GM21717 (cell line): ENCODE data around the gene NOL11.
A peak's percentile ranks its signal among the peaks of the same experiment; 100 is the strongest.
"Not testable (repeated sequence)": the region's sequence is repeated elsewhere in the genome, so short reads cannot be mapped to it uniquely, and the experiment has no call there.

Experiments
- ATAC-seq: cut with Tn5 transposase; IDR thresholded peaks from one replicate; pipeline ENCODE4 v1.9.1; 2021; ENCODE audit warnings: mild to moderate bottlenecking, moderate library complexity; ENCODE audit not compliant: unreplicated experiment

NOL11 gene

DNA sequence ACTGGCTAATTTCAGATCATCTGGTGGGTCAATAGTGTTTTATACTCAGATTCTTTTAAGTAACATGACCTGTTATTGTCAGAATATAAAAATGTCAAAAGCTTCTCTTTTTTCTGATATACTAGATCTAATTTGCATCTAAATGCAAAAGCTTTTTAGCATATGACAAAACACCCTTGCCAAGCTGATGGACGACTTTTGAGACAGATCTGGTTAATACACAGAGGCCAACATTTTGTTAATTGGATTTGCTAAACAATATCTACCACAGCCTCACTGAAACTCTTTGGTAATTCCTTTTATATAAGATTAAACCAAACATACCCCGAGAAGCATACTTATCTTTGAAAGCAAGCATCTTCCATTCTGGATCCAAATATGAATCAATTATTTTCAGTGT lies 10.3 kb upstream of the NOL11 start:
- ATAC-seq = no peak

DNA sequence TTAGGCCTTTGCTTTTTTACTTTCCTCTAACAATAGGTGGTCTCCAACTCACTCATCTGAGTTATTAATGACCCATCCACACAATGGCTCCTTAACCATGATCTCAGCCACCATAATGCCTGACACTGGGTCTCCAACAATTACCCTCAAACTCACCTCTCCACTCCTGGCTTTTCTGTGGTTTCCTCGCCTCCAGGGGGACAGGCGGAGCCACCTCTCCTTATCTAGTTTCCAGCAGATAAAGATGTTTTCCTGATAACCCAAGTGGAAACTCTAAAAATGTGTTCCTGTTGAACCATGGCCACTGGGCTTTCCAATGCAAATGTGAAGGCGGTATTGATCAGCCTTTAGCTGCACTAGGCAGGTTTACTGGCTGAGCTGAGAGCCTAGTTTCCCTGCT lies 9.4 kb upstream of the NOL11 start:
- ATAC-seq = no peak

DNA sequence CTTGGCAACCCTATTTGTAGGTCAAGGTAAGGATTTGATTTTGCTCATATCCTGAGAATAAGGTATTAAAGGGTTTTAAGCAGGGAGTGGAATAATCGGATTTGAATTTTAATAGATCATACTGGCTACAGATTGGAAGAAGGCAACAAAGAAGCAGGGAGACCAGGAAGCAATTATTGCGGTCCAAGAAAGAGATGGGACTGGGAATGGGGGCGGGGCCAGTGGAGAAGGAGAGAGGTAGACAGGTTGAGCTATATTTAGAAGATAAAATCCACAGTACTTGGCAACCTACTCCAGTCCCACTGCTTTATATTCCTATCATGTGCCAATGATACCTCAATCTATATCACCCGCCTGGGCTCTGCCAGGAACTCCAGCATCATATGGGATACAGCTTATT lies 5.8 kb upstream of the NOL11 start:
- no peak for ATAC-seq

GRCh38 chr17:67712375-67712774 lies 5.4 kb upstream of the NOL11 start:
- no peak for ATAC-seq

DNA sequence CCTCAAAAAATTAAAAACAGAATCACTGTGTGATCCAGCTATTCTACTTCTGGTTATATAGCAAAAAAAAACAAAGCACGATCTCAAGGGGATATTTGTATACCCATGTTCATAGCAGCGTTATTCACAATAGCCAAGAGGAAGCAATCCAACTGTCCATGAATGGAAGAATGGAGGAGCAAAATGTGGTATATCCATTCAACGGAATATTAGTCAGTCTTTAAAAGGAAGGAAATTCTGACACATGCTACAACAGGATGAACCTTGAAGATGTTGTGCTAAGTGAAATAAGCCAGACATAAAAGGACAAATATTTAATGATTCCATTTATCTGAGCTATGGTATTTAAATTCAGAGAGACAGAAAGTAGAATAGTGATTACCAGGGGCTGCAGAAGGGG lies 4.6 kb upstream of the NOL11 start:
- no peak for ATAC-seq

GRCh38 chr17:67716405-67716798 lies 1.3 kb upstream of the NOL11 start:
- no peak for ATAC-seq

GRCh38 chr17:67717192-67717623 lies 528 bp upstream of the NOL11 start:
- ATAC-seq = no peak

- peak; percentile 11 for ATAC-seq
Measured at GRCh38 chr17:67718325-67718941, 697 bp downstream of the NOL11 start.

- no peak for ATAC-seq
Measured at GRCh38 chr17:67725373-67725791, 7.6 kb downstream of the NOL11 start.

DNA sequence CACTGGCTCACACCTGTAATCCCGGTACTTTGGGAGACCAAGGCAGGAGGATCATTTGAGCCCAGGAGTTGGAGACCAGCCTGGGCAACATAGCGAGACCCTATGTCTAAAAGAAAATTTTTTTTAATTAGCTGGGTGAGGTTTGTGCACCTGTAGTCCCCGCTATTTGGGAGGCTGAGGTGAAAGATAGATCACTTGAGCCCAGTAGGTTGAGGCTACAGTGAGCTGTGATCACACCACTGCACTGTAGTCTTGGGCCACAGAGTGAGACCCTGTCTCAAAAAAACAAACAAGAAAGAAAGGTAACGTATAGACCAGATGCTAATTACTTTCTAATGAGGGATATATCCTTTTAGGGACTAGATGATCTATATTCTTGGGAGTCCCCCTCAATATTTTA lies 8.1 kb downstream of the NOL11 start:
- no peak for ATAC-seq

DNA sequence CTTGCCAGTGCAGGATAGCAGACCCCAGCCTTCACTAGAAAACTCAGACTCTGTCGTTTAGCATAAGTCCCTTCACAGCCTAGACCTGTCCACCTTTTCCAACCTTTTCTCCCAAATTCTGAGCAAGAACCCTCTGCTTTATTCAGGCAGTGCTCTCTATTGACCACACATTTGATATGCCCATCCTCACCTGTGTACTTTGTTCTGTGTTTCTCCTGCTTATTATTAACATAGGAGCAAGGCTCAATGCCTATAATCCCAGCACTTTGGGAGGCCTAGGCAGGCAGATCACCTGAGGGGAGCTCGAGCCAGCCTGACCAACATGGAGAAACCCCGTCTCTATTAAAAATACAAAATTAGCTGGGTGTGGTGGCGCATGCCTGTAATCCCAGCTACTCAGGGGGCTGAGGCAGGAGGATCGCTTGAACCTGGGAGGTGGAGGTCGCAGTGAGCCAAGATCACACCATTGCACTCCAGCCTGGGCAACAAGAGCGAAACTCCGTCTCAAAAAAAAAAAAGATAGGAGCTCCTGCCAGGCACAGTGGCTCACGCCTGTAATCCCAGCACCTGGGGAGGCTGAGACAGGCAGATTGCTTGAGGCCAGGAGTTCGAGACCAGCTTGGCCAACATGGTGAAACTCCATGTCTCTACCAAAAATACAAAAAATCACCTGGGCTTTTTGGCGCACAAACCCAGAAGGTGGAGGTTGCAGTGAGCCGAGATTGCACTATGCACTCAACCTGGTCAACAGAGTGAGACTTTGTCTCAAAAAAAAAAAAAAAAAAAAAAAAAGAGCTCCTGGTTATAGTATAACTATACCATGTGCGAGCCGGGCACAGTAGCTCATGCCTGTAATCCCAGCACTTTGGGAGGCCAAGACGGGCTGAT lies 9.7 kb downstream of the NOL11 start:
- not testable (repeated sequence) for ATAC-seq

GRCh38 chr17:67729903-67730302 lies 12.2 kb downstream of the NOL11 start:
- ATAC-seq = no peak

- no peak for ATAC-seq
Measured at GRCh38 chr17:67730731-67731130, 13.0 kb downstream of the NOL11 start.

DNA sequence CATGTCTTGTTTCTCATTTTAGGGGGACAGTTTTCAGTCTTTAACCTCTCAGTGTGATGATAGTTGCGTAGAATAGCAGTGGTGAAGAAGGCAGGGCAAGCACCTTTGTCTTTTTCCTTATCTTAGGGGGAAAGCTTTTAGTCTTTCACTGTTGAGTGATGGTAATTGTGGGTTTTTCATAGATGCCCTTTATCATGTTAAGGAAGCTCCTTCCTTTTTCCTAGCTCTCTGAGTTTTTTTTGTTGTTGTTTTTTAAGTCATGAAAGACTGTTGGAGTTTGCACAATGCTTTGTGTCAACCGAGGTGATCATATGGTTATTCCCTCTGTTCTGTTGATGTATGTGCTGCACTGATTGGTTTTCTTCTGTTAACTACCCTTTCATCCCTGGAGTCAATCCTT lies 15.7 kb downstream of the NOL11 start:
- ATAC-seq = no peak

DNA sequence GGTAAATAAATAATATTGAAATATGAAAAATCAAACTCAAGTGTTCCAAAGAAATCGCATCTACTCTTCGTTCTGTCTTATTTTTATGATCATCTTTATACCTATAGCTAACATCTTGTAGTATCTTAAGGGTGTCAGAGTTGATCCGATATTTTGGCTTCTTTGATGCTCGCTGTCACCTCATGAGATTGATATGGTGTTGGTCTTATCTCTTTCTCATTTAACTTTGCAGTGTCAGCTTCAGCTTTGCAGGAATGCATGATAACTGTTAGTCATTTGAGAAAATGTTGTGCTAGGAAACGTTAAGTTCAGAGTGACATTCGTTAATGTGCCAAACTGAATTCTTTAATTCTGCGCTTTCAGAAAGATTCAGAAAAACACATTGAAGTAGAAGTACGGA lies 19.4 kb downstream of the NOL11 start:
- no peak for ATAC-seq

DNA sequence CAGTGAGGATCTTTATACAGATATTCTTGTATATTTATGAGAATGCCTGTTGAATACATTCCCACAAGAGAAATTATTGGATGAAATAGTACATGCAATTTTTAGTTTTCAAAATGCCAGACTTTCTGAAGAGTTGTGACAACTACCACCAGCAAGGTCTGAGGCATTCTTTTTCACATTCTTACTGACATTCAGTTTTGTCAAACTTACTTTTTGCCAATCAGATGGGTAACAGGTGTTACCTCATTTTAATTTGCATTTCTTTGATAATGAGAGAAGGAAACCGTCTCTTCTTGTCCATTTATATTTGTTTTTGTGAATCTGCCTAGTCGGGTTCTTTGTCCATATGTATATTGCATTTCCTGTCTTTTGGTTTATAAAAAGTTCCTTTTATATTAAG lies 24.3 kb downstream of the NOL11 start:
- no peak for ATAC-seq

DNA sequence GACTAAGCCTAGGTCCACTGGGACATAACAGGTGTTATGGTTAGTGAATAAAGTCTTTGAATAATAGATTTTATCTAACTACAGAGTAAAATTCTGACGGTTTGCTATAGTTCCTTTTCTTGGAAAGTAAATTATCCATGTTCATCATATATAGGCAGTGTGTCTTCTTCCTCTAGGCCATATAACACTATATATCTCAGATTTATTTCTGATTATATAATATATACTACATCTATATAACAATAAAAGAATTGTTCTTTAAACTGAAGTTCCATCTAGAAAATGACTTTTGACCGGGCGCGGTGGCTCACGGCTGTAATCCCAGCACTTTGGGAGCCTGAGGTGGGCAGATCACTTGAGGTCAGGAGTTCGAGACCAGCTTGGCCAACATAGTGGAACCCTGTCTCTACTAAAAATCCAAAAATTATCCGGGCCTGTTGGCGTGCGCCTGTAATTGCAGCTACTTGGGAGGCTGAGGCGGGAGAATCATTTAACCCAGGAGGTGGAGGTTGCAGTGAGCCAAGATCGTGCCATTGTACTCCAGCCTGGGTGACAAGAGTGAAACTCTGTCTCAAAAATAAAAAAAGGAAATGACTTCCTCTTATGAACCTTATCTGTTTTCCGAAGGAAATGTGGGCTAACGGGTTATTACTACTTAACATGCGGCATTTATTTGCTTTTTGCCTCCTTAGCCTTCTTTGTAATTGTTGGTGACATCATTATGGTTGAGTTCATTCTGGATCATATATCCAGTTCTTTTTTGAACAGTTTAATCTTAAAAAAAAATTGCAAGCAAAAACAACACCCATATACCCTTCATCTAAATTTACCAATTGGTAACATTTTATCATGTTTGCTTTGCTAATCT lies 29.2 kb downstream of the NOL11 start:
- no peak for ATAC-seq

GRCh38 chr17:67747681-67748235 lies 30.0 kb downstream of the NOL11 start:
- no peak for ATAC-seq

- ATAC-seq = no peak
Measured at GRCh38 chr17:67750067-67750466, 32.3 kb downstream of the NOL11 start.

- no peak for ATAC-seq
Measured at GRCh38 chr17:67751101-67752074, 33.7 kb downstream of the NOL11 start.
